Hypothalamus (tissue), 51 donors: ENCODE data around the gene CTDSPL.
"Not testable (repeated sequence)": the region's sequence is repeated elsewhere in the genome, so short reads cannot be mapped to it uniquely, and the experiment has no call there.

Experiments
- DNase-seq, 51 donors: peaks; one replicate each; lab custom pipeline; 2025; lab: John Stamatoyannopoulos, UW

The CTDSPL gene

DNA sequence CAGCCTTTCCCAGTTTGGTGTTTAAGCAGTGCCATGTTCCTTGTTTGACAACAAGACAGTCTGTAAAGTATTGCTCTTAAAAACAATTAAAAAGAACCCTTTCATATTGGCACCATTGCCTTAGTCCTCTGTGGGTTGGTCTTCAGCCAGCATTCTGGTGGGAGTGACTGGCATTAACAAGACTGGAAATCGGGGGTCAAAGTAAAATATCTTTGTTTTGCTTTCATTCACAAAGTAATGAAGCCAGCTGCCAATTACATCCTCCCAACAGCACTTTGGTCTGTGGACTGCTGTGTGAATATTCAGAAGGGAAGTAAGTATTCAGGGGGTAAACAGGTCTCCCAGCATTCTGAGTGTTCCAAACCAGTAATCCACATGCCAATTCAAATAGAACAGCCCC is 120.7 kb downstream of the CTDSPL start:
- no peak for DNase-seq

DNA sequence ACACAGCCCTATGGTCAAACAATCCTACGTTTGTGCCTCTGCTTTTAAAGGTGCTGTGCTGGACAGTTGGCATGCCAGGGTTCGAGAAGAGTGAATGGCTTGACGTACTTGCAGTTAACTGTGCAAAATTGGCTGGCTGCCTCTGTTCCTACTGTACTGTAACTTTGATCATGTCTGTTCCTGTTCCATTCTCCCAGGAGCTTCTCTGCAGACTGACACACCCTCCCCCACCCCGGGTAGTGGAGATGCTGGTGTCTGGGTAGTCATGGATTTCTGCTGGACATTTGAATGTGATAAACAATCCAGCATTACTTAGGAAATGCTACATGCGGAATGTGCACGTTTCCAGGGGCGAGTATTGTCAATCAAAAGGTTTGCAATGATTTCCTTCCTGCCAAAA is 122.4 kb downstream of the CTDSPL start:
- DNase-seq: no peak

DNA sequence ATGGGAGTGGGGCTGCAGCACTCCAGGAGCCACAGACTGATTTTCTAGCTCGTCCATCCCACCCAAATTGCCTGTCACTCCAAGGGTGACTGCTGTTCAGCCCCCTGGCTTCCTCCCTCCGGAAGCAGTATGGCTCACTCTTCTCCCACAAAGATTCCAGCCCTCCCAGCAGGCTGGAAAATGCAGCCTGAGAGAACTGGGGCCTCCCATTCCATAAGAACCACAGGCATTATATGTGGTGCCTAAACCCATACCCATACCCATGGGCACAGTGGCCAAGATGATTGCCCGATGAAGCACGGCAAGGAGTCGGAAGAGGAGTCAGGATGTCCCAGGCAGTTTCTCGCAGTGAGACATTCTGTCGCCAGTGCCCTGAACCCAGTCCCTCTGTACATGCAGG is 122.9 kb downstream of the CTDSPL start:
- DNase-seq: no peak

DNA sequence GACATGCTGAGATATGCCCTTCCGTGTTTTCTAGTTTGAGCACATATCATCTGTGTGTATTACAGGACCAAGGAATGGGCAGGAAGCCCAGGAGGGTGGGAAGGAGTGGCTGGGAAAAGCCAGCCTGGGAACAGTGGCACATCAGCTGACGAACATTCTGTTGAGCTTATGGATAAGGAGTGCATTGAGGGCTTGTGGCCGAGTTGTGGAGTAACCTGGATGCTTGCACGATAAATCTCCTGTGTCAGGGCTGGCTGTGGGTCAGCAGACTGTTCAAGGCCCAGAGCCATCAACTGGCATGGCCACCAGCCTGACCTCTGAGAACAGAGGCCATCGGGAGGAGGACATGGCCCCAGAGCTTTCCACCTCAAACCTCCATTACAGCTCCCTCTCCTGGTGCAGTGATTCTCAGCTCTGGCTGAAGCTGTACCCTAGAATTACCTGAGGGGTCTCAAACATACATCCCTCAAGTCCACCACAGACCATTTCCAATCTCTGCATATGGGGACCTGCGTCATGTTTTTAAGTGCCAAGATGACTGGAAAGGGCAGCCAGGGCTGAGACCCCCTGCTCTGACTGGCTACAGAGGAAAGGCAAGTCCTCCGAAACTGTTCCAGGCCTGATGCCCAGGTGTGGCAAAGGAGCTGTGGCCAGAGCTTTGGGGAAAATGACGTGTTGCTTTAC is 124.1 kb downstream of the CTDSPL start:
- DNase-seq: no peak

DNA sequence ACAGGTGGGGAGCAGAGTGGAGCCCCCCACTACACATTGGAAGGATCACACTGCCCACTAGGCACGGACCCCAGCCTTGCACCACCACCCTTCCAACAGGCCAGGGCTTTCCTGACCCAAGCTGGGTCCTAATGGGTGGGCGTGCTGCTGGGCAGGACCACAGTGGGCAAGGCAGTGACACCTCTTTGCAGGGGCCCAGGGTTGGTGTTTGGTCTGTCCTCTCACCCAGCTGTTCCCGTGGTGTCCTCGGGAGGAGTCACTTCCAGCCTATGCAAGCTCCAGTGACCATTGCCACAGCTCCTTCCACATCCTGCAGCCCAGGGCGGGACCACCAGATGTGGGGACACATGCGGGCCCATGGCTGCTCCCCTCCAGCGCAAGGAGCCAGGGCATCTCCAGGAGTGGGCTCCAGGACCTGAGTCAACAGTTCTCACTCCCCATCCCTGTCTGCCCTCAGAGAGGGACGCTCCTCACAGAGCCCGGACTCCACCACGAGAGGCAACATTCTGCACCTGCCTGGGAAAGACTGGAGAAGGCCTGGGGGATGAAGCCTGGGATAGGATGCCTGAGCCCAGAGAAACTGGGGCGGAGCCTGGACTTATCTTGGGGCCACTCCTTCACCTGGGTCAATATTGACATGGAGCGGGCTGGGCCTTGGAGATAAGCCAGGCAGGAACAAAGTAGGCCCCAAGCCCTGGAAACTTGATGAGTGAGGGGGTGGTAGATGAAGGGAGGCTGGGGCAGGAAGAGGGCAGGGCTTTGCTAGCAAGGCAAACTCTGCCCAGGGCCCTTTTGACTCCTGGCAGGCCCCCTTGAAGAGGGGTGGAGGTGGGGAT is 125.0 kb downstream of the CTDSPL start:
- no peak for DNase-seq

DNA sequence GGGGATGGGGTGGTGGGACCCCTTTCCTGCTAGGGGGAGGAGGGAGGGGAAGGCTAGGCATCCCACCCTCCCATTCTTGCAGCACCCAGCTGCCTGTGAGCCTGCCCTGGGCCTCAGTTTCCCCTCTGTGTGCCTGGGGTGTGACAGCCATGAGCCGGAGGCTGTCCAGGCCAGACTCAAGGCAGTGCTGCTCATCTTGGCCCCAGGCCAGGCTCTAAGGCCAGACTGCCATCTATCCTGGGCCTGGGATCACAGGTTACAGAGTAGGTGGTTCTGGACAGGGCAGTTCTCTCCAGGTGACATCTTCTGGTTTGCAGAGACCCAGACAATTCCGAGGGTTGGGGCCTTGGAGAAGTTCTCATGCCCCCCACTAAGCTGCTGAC is 125.6 kb downstream of the CTDSPL start:
- no peak for DNase-seq

DNA sequence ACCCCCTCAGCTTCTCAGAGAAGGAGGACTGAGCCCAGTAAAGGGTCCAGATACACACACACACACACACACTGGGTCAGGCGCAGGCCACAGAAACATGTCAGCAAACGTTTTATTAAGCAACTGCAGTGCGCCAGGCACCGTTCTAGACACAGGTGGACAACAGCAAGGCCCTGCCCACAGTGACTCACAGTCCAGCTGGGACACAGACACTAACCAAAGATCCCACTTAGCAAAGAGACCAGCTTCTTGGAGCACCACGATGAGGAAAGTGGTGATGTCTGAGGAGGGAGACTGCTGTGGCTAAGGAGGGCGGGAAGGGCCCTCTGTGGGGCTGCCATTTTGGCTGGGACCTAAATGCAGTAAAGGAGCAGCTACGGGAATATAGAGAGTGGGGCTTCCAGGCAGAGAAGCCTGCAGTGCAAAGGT is 126.1 kb downstream of the CTDSPL start:
- no peak for DNase-seq

DNA sequence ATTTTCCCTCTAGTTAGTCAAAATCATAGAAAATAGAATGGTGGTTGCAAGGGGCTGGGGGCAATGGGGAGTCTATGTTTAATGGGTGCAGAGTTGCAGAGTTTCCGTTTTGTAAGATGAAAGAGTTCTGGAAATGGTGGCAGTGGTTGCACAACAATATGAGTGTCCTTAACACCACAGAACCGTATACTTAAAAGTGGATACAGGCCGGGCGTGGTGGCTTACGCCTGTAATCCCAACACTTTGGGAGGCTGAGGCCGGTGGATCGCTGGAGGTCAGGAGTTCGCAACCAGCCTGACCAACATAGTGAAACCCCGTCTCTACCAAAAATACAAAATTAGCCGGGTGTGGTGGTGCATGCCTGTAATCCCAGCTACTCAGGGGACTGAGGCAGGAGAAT is 126.7 kb downstream of the CTDSPL start:
- DNase-seq: not testable (repeated sequence)

DNA sequence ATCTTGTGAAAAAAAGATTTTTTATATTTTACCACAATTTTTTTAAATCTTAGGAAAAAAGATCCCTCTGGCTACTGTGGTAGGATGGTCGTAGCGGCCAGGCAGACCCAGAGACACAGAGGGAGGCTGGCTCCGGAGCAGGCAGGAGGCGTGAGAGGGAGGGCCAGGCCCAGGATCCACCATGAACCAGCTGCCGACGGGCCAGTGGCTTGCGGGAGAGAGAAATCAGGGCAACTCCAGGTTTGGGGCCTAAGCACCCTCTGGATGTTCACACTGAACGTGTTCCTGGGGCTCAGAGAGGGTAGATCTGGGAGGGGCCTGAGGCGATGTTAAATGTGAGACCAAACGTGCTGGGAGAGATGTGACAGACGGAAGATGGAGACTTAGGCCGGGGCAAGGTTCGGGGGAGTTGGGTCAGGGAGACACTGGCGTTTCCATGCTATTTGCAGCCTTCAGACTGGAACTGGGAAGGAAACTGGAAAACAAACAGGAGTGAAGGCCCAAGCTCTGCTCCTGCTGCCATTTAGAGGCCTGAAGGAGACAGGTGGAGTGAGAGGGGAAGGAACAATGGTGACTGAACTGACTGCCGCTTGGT is 127.3 kb downstream of the CTDSPL start:
- no peak for DNase-seq

DNA sequence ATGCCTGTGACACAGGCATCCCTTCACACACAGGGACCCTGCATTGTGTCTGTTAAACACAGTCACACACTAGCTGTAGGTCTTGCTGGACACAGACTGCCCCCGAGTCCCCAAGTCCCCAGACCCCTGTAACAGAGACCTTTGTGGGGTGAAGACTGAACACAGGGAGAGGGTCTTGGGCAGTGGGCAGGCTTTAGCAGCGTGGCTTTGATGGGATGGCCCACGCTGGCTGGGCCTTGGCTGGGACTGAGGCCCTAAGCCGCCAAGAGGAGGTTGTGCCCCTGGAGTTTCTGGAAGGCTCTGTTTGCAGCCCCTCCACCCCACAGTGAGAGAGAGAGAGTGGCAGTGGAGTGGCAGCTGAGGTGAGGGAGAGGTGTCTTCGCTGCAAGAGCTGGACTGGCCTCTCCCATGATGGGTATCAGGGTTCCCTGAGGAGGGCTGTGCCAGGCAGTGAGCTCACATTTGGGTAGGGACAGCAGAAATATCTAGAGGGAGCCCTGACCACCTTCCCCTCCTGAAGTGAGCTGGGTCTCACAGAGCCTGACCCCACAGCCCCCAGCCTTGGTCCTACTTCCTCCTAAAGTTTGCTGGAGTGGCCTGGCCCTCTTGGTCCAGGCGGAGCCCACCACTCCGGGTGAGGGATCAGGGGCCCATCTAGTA is 128.3 kb downstream of the CTDSPL start:
- no peak for DNase-seq

DNA sequence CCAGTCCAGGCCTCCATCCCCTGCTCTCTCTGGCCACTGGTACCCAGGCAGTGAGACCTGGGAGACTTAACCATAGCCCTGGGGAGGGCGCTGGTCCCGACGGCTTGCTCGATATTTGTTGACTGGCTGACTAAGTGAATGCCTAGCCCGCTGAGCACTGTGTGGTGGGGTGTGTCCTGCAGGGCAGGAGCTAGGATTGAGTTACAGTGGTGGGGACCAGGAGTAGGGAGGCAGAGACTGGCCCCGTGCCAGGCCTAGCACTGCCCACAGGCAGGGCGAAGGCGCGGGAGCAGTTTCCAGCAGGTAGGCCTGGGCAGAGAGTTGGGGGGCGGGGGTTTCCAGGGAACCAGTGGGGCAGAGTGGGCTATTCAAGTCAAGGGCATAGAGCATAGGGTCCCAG is 128.8 kb downstream of the CTDSPL start, which contains the start of gene VILL:
Gene VILL, plus strand, starts transcription at position 260 of the 400 bp plus-strand sequence. CDS start 2,887 bp downstream, outside the sequence.
- DNase-seq: no peak

DNA sequence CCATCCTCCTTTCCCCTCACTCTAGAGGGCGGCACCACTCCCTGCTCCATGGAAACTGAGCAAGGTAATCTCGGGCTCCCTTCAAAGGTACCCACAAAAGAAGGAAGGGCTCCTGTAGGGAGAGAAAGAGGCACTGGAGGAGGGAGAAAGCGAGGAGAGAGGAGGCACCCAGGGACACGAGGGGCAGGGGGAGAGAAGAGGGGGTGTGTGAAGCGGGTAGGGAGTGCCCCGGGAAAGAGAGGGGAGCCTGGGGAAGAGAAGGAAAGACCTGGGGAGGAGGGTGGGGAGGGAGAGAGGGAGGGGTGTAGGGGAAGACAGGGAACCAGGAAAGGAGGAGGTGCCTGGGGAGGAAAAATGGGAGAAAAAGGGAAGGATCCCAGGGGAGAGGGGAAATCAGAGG is 129.4 kb downstream of the CTDSPL start:
- no peak for DNase-seq

DNA sequence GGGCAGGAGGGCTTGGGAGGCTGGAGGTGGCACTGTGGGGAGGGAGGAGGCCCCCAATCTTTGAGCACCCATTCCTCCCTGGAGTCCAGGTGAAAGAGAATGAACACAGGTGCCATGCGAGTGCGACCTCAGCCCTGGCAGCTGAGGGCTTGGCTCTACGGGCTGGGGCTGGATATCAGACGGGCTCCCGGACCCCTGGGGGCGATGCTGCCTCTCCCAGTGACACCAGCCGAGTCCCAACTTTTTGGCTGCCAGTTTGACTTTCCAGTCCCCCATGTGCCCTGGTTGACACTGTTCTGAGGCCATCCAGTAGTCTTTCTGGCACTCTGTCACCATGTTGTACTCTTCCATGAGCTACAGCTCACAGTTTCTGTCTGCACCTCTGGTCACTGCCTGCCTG is 130.1 kb downstream of the CTDSPL start:
- no peak for DNase-seq

DNA sequence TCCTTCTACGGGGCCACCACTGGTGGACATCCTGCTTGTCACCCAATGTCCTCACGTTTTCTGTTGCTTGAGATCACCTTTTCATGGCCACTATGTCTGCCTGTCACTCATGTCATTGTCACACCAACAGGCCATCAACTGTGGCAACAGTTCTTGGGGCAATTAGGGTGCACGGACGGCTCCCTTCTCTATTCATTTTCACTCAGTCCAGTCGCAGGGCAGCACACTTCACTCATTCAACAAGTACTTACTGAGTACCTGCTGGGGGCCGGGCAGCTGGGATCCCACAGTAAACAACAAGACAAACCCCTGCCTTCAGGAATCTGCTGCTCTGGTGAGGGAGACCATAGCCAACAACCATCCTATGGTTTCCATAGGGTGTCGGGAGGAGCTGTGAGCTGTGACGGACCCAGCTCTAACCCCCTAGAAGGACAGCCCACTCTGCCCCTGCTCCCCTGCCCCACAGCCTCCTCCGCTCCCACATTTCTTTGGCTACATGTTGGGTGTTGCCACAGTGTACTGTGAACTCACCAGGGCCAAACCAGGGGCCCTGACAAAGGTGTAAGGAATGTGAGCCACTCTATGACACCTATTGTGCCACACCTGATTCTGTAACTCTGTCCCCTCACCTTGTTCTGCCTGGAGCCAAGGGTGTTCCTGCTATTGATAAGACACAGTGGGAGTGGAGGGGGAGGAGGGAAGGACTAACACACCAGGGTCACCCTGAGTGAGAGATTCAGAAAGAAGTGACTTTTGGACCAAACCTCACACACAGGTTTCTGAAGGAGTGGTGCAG is 130.8 kb downstream of the CTDSPL start:
- no peak for DNase-seq

DNA sequence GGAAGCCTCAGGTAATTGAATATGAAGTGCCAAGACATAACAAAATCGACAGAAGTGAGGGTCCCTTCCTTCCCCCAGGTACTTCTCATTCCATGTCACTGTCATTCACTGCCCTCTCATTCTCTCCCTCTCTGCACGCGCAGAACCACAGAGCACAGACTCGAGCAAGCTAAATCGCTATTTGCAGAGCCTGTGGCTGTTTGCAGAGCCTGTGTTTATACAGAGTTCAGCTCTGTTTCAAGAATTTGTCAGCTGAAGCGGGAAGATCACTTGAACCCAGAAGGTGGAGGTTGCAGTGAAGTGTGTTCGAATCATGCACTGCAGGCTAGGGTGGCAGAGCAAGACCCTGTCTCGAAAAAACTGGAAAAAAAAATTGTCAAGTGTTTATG is 131.4 kb downstream of the CTDSPL start:
- no peak for DNase-seq

DNA sequence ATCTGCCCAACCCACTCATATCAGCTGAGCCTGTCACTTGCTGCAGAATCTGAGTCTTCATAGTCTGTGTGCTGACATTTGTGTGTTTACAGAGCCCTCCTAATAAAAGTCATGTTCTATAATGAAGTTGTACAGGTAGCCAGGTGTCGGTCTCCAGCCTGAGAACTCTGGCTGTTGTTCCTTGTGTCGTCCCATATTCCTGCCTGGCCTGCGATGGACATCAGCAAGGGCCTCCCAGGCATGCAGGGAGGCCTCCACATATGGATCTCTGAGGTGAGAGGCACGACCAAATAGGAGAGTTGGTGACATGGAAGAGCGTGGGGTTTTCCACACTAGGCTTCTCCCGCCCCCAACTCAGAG is 131.8 kb downstream of the CTDSPL start:
- no peak for DNase-seq

DNA sequence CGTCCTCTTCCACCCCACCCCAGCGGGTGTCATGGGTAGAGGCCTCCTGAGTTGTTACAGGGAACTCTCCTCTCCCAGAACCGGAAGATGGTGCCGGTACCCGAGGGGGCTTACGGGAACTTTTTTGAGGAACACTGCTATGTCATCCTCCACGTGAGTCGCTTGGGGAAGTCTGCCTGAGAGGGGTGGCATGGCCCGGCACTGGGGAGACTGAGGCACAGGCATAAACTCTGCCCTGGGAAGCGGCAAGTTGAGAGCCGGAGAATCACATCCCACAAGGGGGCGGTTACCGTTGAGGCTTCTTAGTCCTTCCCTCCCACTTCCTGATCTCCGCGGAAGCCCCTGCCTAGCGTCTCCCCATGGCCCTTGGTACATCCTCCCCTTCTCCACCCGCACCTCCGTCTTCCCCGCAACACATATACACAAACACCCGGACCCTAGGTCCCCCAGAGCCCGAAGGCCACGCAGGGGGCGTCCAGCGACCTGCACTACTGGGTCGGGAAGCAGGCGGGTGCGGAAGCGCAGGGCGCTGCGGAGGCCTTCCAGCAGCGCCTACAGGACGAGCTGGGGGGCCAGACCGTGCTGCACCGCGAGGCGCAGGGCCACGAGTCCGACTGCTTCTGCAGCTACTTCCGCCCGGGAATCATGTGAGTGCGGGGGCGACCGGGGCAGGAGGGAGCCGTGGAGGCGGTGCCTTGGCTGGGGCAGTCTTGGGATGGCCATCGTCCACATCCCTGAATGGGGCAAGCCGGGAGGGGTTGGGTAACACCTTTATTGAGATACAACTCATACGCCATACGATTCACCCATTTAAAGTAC is 132.3 kb downstream of the CTDSPL start:
- peak in 48 of 51 donors; percentile 17 to 88 (median 47) for DNase-seq

DNA sequence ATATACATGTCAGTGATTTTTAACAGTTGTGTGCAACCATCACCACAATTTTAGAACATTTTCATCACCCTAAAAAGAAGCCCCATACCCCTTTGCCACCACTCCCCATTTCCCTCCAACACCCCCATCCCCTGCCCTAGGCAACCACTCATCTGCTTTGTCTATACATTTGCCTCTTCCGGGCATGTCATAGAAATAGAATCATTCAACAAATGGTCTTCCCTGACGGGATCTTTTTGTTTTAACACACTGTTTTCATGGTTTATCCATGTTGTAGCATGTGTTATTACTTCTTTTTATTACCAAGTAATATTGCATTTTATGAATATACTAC is 132.9 kb downstream of the CTDSPL start:
- no peak for DNase-seq
